Glutamatergic neuron (in vitro differentiated cells): Measurements from ENCODE around the gene ADGRB3. TPM values are rescaled to one million over a fixed set of nuclear protein-coding genes. Genes with fewer than 3 reads are reported as not detected.

Experiments
- DNase-seq: peaks from one replicate; pipeline ENCODE4 v3.0.0; 2022
- H3K27ac Mint-ChIP-seq: one replicate; pipeline ENCODE4 v1.8.0; 2020; ENCODE audit warnings: mild to moderate bottlenecking, mixed read lengths, inconsistent platforms; ENCODE audit not compliant: unreplicated experiment
- H3K27me3 Mint-ChIP-seq: one replicate; pipeline ENCODE4 v1.8.0; 2020; ENCODE audit warnings: mild to moderate bottlenecking, moderate library complexity, mixed read lengths, inconsistent platforms; ENCODE audit not compliant: unreplicated experiment
- H3K36me3 Mint-ChIP-seq: one replicate; pipeline ENCODE4 v1.8.0; 2020; ENCODE audit warnings: mild to moderate bottlenecking, mixed read lengths, inconsistent platforms; ENCODE audit not compliant: unreplicated experiment
- H3K4me1 Mint-ChIP-seq: one replicate; pipeline ENCODE4 v1.8.0; 2020; ENCODE audit warnings: mild to moderate bottlenecking, low read depth, mixed read lengths, inconsistent platforms; ENCODE audit not compliant: unreplicated experiment
- H3K4me3 Mint-ChIP-seq: one replicate; pipeline ENCODE4 v1.8.0; 2020; ENCODE audit warnings: mild to moderate bottlenecking, mixed read lengths, inconsistent platforms; ENCODE audit not compliant: unreplicated experiment
- H3K9me3 Mint-ChIP-seq: one replicate; pipeline ENCODE4 v1.8.0; 2020; ENCODE audit warnings: mild to moderate bottlenecking, moderate library complexity, mixed read lengths, inconsistent platforms; ENCODE audit not compliant: unreplicated experiment
- total RNA-seq: library from RNA; stranded (reverse); fragmentation: NEBNext Ultra II Directional; extraction: Animal tissue kit (Norgen Biotek cat#: 25700); gene quantifications from one replicate; pipeline ENCODE4 v1.2.1, GENCODE V29; 2021; ENCODE audit not compliant: unreplicated experiment
- TF ChIP-seq, protein P1 (sequence below): fragments of 200-600 bp; sonication (generic); IDR thresholded peaks from one replicate; pipeline ENCODE4 v1.5.0; 2021; ENCODE audit not compliant: partially characterized antibody, unreplicated experiment

Gene ADGRB3
- total RNA-seq, 1 donor from 2014 or later: 7.3 TPM

DNA sequence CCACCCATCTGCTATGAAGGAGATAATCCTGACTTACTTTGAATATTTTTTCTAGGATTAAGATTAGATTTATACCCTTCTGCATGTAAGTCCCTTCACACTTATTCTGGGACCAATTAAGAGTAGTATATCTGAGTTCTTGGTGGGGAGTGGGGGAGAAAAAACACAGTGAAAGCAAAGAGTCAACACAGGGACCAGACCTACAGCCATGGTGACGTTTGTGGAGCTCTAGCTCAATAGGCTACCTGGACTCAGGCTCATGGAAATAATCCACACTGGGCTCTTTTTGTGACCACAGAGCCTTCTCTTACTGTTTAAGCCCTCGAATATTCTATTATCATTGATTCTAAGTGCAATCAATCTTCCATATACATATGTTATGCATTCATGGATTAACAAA lies 670.4 kb downstream of the ADGRB3 start:
- Mint-ChIP-seq H3K36me3 (no peaks in the 10 kb centered on the region), H3K4me3 (no peak overlapping the region)

DNA sequence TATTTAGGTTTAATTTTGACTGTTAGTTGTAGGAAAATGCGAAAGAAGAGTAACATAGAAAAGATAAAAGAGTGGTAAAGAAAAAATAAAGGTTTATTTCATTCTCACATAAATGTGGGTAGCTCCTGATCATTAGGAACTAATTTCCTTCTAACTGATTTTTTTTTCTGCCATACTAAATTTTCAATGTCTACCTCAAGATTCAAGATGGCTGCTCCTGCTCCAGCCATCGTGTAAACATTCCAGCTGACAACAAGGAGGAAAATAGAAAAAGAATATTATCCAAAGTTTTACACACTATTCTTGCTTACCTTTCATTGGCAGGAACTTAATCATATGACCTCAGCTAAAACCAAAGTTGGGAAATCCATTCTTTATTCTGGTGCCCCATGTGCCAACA lies 673.5 kb downstream of the ADGRB3 start:
- Mint-ChIP-seq H3K27ac (no peak overlapping the region), H3K9me3 (no peaks in the 10 kb centered on the region), H3K27me3 (no peaks in the 10 kb centered on the region), H3K4me1 (no peaks in the 10 kb centered on the region), H3K36me3 (no peaks in the 10 kb centered on the region), H3K4me3 (no peak overlapping the region)
- DNase-seq: no peak
- TF ChIP-seq, protein P1, sequence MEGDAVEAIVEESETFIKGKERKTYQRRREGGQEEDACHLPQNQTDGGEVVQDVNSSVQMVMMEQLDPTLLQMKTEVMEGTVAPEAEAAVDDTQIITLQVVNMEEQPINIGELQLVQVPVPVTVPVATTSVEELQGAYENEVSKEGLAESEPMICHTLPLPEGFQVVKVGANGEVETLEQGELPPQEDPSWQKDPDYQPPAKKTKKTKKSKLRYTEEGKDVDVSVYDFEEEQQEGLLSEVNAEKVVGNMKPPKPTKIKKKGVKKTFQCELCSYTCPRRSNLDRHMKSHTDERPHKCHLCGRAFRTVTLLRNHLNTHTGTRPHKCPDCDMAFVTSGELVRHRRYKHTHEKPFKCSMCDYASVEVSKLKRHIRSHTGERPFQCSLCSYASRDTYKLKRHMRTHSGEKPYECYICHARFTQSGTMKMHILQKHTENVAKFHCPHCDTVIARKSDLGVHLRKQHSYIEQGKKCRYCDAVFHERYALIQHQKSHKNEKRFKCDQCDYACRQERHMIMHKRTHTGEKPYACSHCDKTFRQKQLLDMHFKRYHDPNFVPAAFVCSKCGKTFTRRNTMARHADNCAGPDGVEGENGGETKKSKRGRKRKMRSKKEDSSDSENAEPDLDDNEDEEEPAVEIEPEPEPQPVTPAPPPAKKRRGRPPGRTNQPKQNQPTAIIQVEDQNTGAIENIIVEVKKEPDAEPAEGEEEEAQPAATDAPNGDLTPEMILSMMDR: no peak

More for the DNA sequence above, 670.4 kb downstream of the ADGRB3 start:
- Mint-ChIP-seq H3K4me1 (no peaks in the 10 kb centered on the region), H3K27ac (no peak overlapping the region), H3K27me3 (no peaks in the 10 kb centered on the region), H3K9me3 (no peaks in the 10 kb centered on the region)
- TF ChIP-seq, protein P1: no peak
- no peak for DNase-seq

DNA sequence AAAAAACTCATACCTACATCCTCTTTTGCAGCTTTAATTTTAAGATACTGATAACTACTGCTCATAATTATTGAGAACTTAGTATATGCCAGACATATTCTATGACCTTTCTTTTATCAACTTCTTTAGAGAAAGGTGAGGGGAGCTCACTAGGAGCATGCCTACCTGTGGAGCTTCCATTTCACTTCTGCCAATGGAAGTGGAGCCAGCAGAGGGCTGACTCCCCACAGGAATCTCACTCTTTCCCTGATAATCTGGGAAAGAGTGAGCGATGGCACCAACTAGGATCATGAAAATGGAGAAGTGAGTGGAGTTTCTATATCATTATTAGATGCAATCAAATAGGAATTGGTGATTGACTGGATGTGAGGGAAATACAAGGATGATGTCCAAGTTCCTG lies 676.8 kb downstream of the ADGRB3 start:
- Mint-ChIP-seq H3K27ac (no peak overlapping the region), H3K9me3 (no peaks in the 10 kb centered on the region), H3K36me3 (no peaks in the 10 kb centered on the region), H3K4me3 (no peak overlapping the region), H3K4me1 (no peaks in the 10 kb centered on the region), H3K27me3 (no peaks in the 10 kb centered on the region)
- TF ChIP-seq, protein P1: no peak
- no peak for DNase-seq

DNA sequence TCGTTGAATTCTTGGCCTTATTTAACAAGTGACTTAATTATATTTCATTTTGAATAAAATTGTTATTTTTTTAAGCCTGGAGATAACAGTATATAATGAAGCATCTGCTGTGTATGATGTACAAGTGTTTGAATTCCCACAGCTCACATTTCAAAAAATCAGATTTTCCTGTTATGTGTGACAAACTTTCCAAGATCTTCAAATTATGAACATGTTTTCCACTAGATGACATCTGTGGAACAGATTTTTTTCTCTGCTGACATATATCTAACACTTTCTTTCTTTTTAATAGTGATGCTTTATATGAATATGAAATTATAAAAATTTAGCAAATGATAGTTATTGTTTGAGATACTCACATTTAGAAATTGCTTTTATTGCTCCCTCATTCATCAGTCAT lies 678.9 kb downstream of the ADGRB3 start:
- Mint-ChIP-seq H3K4me3 (no peak overlapping the region), H3K36me3 (no peaks in the 10 kb centered on the region), H3K9me3 (no peaks in the 10 kb centered on the region), H3K4me1 (no peaks in the 10 kb centered on the region), H3K27me3 (no peaks in the 10 kb centered on the region), H3K27ac (no peak overlapping the region)
- TF ChIP-seq, protein P1: no peak
- DNase-seq: no peak

DNA sequence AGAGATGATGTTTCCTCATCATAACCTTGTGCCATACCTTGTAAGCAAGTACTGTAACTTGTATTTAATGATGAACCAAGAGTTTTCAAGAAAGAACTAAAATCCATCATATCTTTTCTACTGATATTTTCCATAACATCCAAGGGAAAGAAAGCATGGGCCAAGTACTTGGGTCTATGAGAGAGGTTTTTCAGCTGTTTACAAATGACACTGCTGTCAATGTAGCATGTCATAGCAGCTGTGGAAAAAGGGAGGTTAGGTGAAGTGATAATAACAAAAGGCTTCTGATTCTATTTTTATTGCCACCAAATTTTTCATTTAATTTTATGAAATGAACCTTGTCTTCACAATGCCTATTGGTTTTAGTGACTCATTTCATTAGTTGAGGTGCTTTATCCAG lies 679.4 kb downstream of the ADGRB3 start:
- H3K4me3 Mint-ChIP-seq: no peak overlapping the region
- no peaks in the 10 kb centered on the region for H3K36me3 Mint-ChIP-seq
- H3K27ac Mint-ChIP-seq: no peak overlapping the region
- H3K27me3 Mint-ChIP-seq: no peaks in the 10 kb centered on the region
- no peaks in the 10 kb centered on the region for H3K4me1 Mint-ChIP-seq
- TF ChIP-seq, protein P1: no peak
- no peaks in the 10 kb centered on the region for H3K9me3 Mint-ChIP-seq
- no peak for DNase-seq
